Measurements from ENCODE around the gene BCL11B. TPM values are rescaled to one million over a fixed set of nuclear protein-coding genes. Genes with fewer than 3 reads are reported as not detected.

Gene BCL11B
- total RNA-seq, 1 donor from 2014 or later = under 0.01 TPM

GRCh38 chr14:99252940-99253868 is 18.8 kb downstream of the BCL11B start:
- DNase-seq = no peak

GRCh38 chr14:99252443-99252939 is 19.5 kb downstream of the BCL11B start:
- DNase-seq = no peak

- no peak for DNase-seq
These were observed 20.3 kb downstream of the BCL11B start for GRCh38 chr14:99251721-99252120.

GRCh38 chr14:99250636-99251208 is 21.3 kb downstream of the BCL11B start:
- DNase-seq = no peak

- no peak for DNase-seq
These were observed 22.6 kb downstream of the BCL11B start for GRCh38 chr14:99249389-99249788.

- no peak for DNase-seq
These were observed 23.2 kb downstream of the BCL11B start for GRCh38 chr14:99248761-99249171.

GRCh38 chr14:99247772-99248171 is 24.2 kb downstream of the BCL11B start:
- DNase-seq = no peak

GRCh38 chr14:99247101-99247729 is 24.8 kb downstream of the BCL11B start:
- no peak for DNase-seq

- DNase-seq = no peak
These were observed 25.4 kb downstream of the BCL11B start for GRCh38 chr14:99246536-99247097.

- no peak for DNase-seq
These were observed 26.2 kb downstream of the BCL11B start for GRCh38 chr14:99245564-99246511.

GRCh38 chr14:99244941-99245563 is 26.9 kb downstream of the BCL11B start:
- no peak for DNase-seq

- no peak for DNase-seq
These were observed 27.6 kb downstream of the BCL11B start for GRCh38 chr14:99244367-99244901.

- DNase-seq = no peak
These were observed 28.9 kb downstream of the BCL11B start for GRCh38 chr14:99242816-99243721.

- no peak for DNase-seq
These were observed 29.8 kb downstream of the BCL11B start for GRCh38 chr14:99242238-99242637.

- no peak for DNase-seq
These were observed 30.5 kb downstream of the BCL11B start for GRCh38 chr14:99241325-99242010.

- no peak for DNase-seq
These were observed 31.2 kb downstream of the BCL11B start for GRCh38 chr14:99240627-99241324.

GRCh38 chr14:99239661-99240092 is 32.3 kb downstream of the BCL11B start:
- DNase-seq = no peak

- DNase-seq = no peak
These were observed 33.8 kb downstream of the BCL11B start for GRCh38 chr14:99238216-99238615.

- no peak for DNase-seq
These were observed 34.7 kb downstream of the BCL11B start for GRCh38 chr14:99237288-99237687.

All from dermis blood vessel endothelial cell (primary cell).